Thyroid gland (tissue), 4 donors: ENCODE data around the gene TUBB4A. TPM values are rescaled to one million over a fixed set of nuclear protein-coding genes. Genes with fewer than 3 reads are reported as not detected.

ENCODE experiments used
- DNase-seq, 2 donors: peaks; one replicate each; pipeline ENCODE4 v3.0.0-alpha.2; 2019
- H3K27ac ChIP-seq, 3 donors: fragments of 200-600 bp; sonication (generic); 1 replicate in 2 of 3; 2 replicates in 1 of 3; pipeline ENCODE4 v1.5.1; 2016 to 2019; ENCODE audit warnings: mild to moderate bottlenecking in 1 of 3, moderate library complexity in 1 of 3
- H3K27me3 ChIP-seq: fragments of 200-600 bp; sonication (generic); one replicate; pipeline ENCODE4 v1.5.1; 2019
- H3K36me3 ChIP-seq, 2 donors: fragments of 200-600 bp; sonication (generic); one replicate each; pipeline ENCODE4 v1.5.1; 2016 to 2019
- H3K4me1 ChIP-seq, 2 donors: fragments of 200-600 bp; sonication (generic); one replicate each; pipeline ENCODE4 v1.5.1; 2017 to 2019
- H3K4me3 ChIP-seq, 3 donors: fragments of 200-600 bp; sonication (generic); replicated peaks in 1 of 3; 1 replicate in 2 of 3; 2 replicates in 1 of 3; pipeline ENCODE4 v1.5.1; 2016; ENCODE audit warnings: mild to moderate bottlenecking in 1 of 3
- H3K9me3 ChIP-seq: fragments of 200-600 bp; sonication (generic); one replicate; pipeline ENCODE4 v1.5.1; 2017
- POLR2A ChIP-seq, 2 donors: fragments of 450-650 bp; IDR thresholded peaks; one replicate each; pipeline ENCODE4 v1.6.1; 2017; ENCODE audit warnings: antibody characterized with exemption in 2 of 2, mild to moderate bottlenecking in 2 of 2, moderate library complexity in 1 of 2
- WGBS, 2 donors: methylation state at CpG; one replicate each; pipeline ENCODE4 v1.1.5; 2017; 5-methylcytosine and 5-hydroxymethylcytosine counted together
- intact Hi-C: fragments of 100-400 bp; cut with DNase I; formaldehyde crosslinking; loops from one replicate; pipeline ENCODE4 v1.15.1; 2023
- total RNA-seq, 4 donors: library from RNA; depleted of rRNA; stranded (reverse); fragments of >200 nt; gene quantifications; one replicate each; pipeline ENCODE4 v1.2.3, GENCODE V29; 2016
- TF ChIP-seq, protein P1 (sequence below), 6 experiments: fragments of 200-600 bp in 3 of 6; fragments of 450-650 bp in 3 of 6; sonication (generic) in 3 of 6; IDR thresholded peaks; one replicate each; pipeline ENCODE4 v1.5.1; 2016 to 2019; ENCODE audit warnings: antibody characterized with exemption in 6 of 6, mild to moderate bottlenecking in 2 of 6, inconsistent platforms in 1 of 6, moderate library complexity in 1 of 6

The TUBB4A gene
- total RNA-seq, 4 donors from 2014 or later = 0.22 to 0.67 (median 0.59) TPM; not detected in 1

DNA sequence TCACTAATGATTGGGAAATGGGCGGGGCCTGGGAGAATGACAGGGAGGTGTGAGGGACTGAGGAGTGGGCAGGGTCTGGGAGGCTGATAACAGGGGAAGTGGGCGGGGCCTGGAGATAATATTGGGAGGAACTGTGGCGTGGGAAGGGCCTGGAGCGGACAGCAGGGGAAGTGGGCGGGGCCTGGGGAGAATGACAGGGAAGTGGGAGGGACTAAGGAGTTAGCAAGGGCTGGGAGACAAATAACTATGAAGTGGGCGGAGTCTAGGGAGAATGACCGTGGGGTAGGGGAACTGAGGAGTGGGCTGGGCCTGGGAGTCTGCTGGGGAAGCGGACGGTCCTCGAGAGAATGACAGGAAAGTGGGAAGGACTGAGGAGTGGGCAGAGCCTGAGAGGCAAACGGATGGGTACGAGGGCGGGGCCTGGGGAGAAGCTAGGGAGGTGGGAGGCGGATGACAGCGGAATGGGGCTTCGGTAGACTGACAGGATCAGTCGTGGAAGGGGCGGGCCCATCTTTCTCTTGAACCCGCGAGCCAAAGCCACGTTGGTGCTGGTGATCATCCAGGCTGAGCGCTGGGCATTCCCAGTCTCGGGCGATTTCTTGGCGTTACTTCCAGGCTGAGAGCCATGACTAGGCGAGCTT, 14.0 kb upstream of the TUBB4A start:
- 2 to 3% methylated on average over 19 to 25 of the region's 26 CpGs for WGBS, 2 donors
- Histone ChIP-seq H3K27ac (peak overlapping the region in 2 of 3 donors; percentile 31 to 53), H3K4me3 (peak overlapping the region in 2 of 3 donors; percentile 21 to 42), H3K4me1 (peaks cover 0 to 3% of the 10 kb centered on the region in 2 donors), H3K9me3 (no peaks in the 10 kb centered on the region), H3K36me3 (no peaks in the 10 kb centered on the region), H3K27me3 (no peaks in the 10 kb centered on the region)
- intact Hi-C loops = loop anchor here (5.0 kb wide), 1 partner anchor 116 kb away; no protein-coding TSS in a partner anchor
- no peak for TF ChIP-seq POLR2A (IDR thresholded peaks at IDR 0.05)
- TF ChIP-seq, protein P1, sequence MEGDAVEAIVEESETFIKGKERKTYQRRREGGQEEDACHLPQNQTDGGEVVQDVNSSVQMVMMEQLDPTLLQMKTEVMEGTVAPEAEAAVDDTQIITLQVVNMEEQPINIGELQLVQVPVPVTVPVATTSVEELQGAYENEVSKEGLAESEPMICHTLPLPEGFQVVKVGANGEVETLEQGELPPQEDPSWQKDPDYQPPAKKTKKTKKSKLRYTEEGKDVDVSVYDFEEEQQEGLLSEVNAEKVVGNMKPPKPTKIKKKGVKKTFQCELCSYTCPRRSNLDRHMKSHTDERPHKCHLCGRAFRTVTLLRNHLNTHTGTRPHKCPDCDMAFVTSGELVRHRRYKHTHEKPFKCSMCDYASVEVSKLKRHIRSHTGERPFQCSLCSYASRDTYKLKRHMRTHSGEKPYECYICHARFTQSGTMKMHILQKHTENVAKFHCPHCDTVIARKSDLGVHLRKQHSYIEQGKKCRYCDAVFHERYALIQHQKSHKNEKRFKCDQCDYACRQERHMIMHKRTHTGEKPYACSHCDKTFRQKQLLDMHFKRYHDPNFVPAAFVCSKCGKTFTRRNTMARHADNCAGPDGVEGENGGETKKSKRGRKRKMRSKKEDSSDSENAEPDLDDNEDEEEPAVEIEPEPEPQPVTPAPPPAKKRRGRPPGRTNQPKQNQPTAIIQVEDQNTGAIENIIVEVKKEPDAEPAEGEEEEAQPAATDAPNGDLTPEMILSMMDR (IDR thresholded peaks at IDR 0.05) = no peak
- DNase-seq = peak; percentile 82 to 86

DNA sequence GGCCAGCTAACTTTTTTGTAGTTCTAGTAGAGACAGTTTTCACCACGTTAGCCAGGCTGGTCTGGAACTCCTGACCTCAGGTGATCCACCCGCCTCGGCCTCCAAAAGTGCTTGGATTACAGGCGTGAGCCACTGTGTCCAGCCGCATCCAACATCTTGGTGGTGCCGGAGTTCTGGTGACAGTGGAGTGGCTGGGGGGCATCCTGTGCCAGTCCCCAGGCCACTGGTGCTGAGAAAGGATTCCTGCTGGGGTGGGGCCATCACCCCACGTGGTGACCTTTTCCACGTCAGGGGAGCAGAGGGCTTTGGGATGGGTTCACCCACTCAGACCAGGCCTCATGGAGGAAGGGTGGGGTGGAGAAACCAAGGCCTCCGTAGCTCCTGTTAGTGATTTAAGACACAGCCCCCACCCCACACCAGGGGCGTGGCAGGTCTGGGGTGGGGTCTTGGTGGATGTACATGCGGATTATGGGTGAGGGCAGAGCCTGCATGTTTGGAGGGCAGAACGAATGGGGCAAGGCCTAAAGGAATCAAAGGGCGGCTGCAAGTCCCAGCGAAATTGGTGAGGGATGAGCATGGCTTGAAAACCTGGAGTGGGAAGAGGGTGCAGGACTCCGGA, 12.9 kb upstream of the TUBB4A start:
- TF ChIP-seq POLR2A (IDR thresholded peaks at IDR 0.05) = no peak
- TF ChIP-seq, protein P1 (IDR thresholded peaks at IDR 0.05) = no peak
- Histone ChIP-seq H3K4me1 (peaks cover 0 to 3% of the 10 kb centered on the region in 2 donors), H3K9me3 (no peaks in the 10 kb centered on the region), H3K27ac (no peak overlapping the region), H3K4me3 (no peak overlapping the region), H3K36me3 (no peaks in the 10 kb centered on the region), H3K27me3 (no peaks in the 10 kb centered on the region)
- intact Hi-C loops = loop anchor here (5.0 kb wide), 1 partner anchor 117 kb away; no protein-coding TSS in a partner anchor
- WGBS, 2 donors = 89 to 95% methylated on average over 11 to 13 of the region's 15 CpGs
- DNase-seq = no peak

DNA sequence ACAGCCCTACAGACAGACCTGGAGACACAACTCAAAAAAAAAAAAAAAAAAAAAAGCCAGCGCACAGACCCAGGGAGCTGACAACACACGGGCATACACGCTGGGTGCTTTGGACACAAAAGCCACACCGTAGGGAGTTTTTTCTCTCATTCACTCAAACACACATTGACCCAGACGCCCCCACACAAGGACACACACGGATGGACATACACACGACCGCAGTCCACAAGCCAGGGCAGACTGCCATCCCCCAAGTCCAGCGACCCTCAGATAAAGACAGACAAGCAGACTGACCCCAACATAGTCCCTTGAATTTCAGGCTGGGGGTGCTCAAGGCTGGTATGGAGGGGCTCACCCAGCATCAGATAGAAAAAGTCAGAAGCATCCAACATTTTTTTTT, 12.0 kb upstream of the TUBB4A start:
- intact Hi-C loops = no loop called here
- Histone ChIP-seq H3K36me3 (no peaks in the 10 kb centered on the region), H3K9me3 (no peaks in the 10 kb centered on the region), H3K27ac (no peak overlapping the region), H3K4me3 (no peak overlapping the region), H3K27me3 (no peaks in the 10 kb centered on the region), H3K4me1 (peaks cover 0 to 3% of the 10 kb centered on the region in 2 donors)
- no peak for DNase-seq
- WGBS, 2 donors = 69 to 70% methylated on average over 9 of the region's 9 CpGs
- TF ChIP-seq, protein P1 (IDR thresholded peaks at IDR 0.05) = no peak
- TF ChIP-seq POLR2A (IDR thresholded peaks at IDR 0.05) = no peak

DNA sequence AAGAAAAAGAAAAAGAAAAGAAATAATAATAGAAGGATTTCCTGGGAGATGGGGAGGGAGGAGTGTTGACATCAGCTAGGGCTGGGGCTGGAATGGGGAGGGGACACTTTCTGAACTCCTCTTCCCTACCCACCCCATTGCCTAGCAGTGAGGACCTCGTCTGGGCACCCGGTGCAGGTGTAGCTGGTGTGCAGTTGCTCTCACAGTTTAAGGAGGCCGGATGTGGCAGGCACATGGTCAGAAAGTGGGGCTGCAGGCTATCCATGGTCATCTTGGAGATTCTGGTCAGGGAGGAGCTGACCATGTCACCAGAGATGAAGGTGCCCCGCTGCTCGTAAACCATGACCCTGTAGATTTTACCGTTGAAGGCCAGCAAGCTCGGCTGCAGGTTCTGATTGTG, 8.5 kb upstream of the TUBB4A start:
- DNase-seq = no peak
- Histone ChIP-seq H3K36me3 (no peaks in the 10 kb centered on the region), H3K4me3 (no peak overlapping the region), H3K27me3 (no peaks in the 10 kb centered on the region), H3K9me3 (no peaks in the 10 kb centered on the region), H3K27ac (no peak overlapping the region), H3K4me1 (no peaks in the 10 kb centered on the region)
- intact Hi-C loops = no loop called here
- no peak for TF ChIP-seq POLR2A (IDR thresholded peaks at IDR 0.05)
- TF ChIP-seq, protein P1 (IDR thresholded peaks at IDR 0.05) = no peak
- 82 to 87% methylated on average over 7 of the region's 7 CpGs for WGBS, 2 donors
